Measurements from ENCODE around the gene VPREB1. TPM values are rescaled to one million over a fixed set of nuclear protein-coding genes. Genes with fewer than 3 reads are reported as not detected.

Gene VPREB1
- polyA plus RNA-seq, 3 donors = not detected

GRCh38 chr22:22245256-22245909, 797 bp downstream of the VPREB1 start:
- Mint-ChIP-seq H3K27ac (no peak overlapping the region), H3K4me1 (peaks cover 22% of the 10 kb centered on the region), H3K36me3 (no peaks in the 10 kb centered on the region), H3K27me3 (ENCODE audit: low read depth in 3 of 3) (peaks cover 0 to 10% (median 2%) of the 10 kb centered on the region in 3 donors), H3K4me3 (no peak overlapping the region), H3K9me3 (no peaks in the 10 kb centered on the region)
- Histone ChIP-seq H2AFZ (ENCODE audit: insufficient read depth, low read depth, low read length, poor library complexity, severe bottlenecking) (no peak overlapping the region), H3K9ac (ENCODE audit: insufficient read depth, low read length, poor library complexity, severe bottlenecking) (no peak overlapping the region), H3K27me3 (ENCODE audit: control insufficient read depth in 2 of 2, insufficient read depth in 2 of 2, low read length in 2 of 2) (no peaks in the 10 kb centered on the region), H3K79me2 (ENCODE audit: insufficient read depth, low read length) (no peaks in the 10 kb centered on the region), H3K4me2 (replicated peaks; ENCODE audit: extremely low read depth, low read length, poor library complexity, severe bottlenecking) (no peak overlapping the region), H3K36me3 (replicated peaks in 1 of 2; ENCODE audit: control insufficient read depth in 1 of 2, insufficient read depth in 2 of 2, low read length in 2 of 2) (no peaks in the 10 kb centered on the region), H3K4me1 (ENCODE audit: control insufficient read depth in 1 of 2, insufficient read depth in 2 of 2, low read length in 2 of 2) (peaks cover 6% of the 10 kb centered on the region in 2 donors), H3K27ac (ENCODE audit: low read depth in 1 of 2, low read length in 2 of 2) (no peak overlapping the region), H3K9me3 (replicated peaks in 1 of 2; ENCODE audit: control insufficient read depth in 1 of 2, insufficient read depth in 1 of 2, low read length in 2 of 2) (no peaks in the 10 kb centered on the region), H4K20me1 (ENCODE audit: insufficient read depth, low read length) (no peaks in the 10 kb centered on the region), H3K4me3 (replicated peaks in 1 of 3; ENCODE audit: low read depth in 2 of 3, low read length in 3 of 3) (no peak overlapping the region)
- intact Hi-C loops (cut with micrococcal nuclease) = no loop called here
- TF ChIP-seq, protein P1, sequence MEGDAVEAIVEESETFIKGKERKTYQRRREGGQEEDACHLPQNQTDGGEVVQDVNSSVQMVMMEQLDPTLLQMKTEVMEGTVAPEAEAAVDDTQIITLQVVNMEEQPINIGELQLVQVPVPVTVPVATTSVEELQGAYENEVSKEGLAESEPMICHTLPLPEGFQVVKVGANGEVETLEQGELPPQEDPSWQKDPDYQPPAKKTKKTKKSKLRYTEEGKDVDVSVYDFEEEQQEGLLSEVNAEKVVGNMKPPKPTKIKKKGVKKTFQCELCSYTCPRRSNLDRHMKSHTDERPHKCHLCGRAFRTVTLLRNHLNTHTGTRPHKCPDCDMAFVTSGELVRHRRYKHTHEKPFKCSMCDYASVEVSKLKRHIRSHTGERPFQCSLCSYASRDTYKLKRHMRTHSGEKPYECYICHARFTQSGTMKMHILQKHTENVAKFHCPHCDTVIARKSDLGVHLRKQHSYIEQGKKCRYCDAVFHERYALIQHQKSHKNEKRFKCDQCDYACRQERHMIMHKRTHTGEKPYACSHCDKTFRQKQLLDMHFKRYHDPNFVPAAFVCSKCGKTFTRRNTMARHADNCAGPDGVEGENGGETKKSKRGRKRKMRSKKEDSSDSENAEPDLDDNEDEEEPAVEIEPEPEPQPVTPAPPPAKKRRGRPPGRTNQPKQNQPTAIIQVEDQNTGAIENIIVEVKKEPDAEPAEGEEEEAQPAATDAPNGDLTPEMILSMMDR (IDR thresholded peaks at IDR 0.05) = no peak
- no peak for DNase-seq
- WGBS (ENCODE audit: insufficient coverage) = 94% methylated on average over 15 of the region's 18 CpGs

DNA sequence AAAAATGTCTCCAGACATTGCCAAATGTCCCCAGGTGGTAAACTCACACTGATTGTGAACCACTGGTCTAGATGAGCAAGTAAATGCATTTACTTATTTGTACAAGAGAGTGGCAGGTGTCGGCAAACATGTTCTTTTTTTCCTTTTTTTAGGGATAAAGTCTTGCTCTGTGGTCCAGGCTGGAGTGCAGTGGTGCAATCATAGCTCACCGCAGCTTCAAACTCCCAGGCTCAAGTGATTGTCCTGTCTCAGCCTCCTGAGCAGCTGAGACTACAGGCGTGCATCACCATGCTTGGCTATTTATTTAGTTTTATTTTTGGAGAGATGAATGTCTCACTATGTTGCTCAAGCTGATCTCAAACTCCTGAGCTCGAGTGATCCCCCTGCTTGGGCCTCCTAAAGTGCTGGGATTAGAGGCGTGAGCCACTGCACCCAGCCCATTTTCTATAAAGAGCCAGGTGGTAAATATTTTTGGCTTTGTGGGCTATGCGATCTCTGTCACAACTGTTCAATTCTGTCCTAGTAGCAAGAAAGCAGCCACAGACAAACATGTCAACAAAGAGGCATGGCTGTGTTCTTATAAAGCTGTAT, 1.4 kb downstream of the VPREB1 start:
- H3K4me1 Mint-ChIP-seq = peaks cover 22% of the 10 kb centered on the region
- H3K4me3 Mint-ChIP-seq = no peak overlapping the region
- Histone ChIP-seq H3K4me1 (ENCODE audit: control insufficient read depth in 1 of 2, insufficient read depth in 2 of 2, low read length in 2 of 2) (peaks cover 6% of the 10 kb centered on the region in 2 donors), H3K9me3 (replicated peaks in 1 of 2; ENCODE audit: control insufficient read depth in 1 of 2, insufficient read depth in 1 of 2, low read length in 2 of 2) (no peaks in the 10 kb centered on the region), H3K9ac (ENCODE audit: insufficient read depth, low read length, poor library complexity, severe bottlenecking) (no peak overlapping the region), H3K36me3 (replicated peaks in 1 of 2; ENCODE audit: control insufficient read depth in 1 of 2, insufficient read depth in 2 of 2, low read length in 2 of 2) (no peaks in the 10 kb centered on the region), H4K20me1 (ENCODE audit: insufficient read depth, low read length) (no peaks in the 10 kb centered on the region), H3K4me3 (replicated peaks in 1 of 3; ENCODE audit: low read depth in 2 of 3, low read length in 3 of 3) (no peak overlapping the region), H3K4me2 (replicated peaks; ENCODE audit: extremely low read depth, low read length, poor library complexity, severe bottlenecking) (no peak overlapping the region), H3K27me3 (ENCODE audit: control insufficient read depth in 2 of 2, insufficient read depth in 2 of 2, low read length in 2 of 2) (no peaks in the 10 kb centered on the region), H2AFZ (ENCODE audit: insufficient read depth, low read depth, low read length, poor library complexity, severe bottlenecking) (no peak overlapping the region), H3K79me2 (ENCODE audit: insufficient read depth, low read length) (no peaks in the 10 kb centered on the region), H3K27ac (ENCODE audit: low read depth in 1 of 2, low read length in 2 of 2) (no peak overlapping the region)
- intact Hi-C loops (cut with micrococcal nuclease) = no loop called here
- H3K9me3 Mint-ChIP-seq = no peaks in the 10 kb centered on the region
- TF ChIP-seq, protein P1 (IDR thresholded peaks at IDR 0.05) = no peak
- DNase-seq = no peak
- H3K27me3 Mint-ChIP-seq (ENCODE audit: low read depth in 3 of 3) = peaks cover 0 to 10% (median 2%) of the 10 kb centered on the region in 3 donors
- 80% methylated on average over 3 of the region's 6 CpGs for WGBS (ENCODE audit: insufficient coverage)
- H3K36me3 Mint-ChIP-seq = no peaks in the 10 kb centered on the region
- no peak overlapping the region for H3K27ac Mint-ChIP-seq
